Myocyte (in vitro differentiated cells): ENCODE data around the gene GPR17. TPM values are rescaled to one million over a fixed set of nuclear protein-coding genes. Genes with fewer than 3 reads are reported as not detected.

Experiments
- DNase-seq: peaks from one replicate; pipeline ENCODE4 v3.0.0-alpha.2; 2012; ENCODE audit warnings: low read depth
- total RNA-seq: library from RNA; depleted of rRNA; stranded (reverse); fragments of >200 nt; gene quantifications from 2 replicates; pipeline ENCODE4 v1.2.3, GENCODE V29; 2014

Gene GPR17
- total RNA-seq, 1 donor from 2014 or later, result not detected

DNA sequence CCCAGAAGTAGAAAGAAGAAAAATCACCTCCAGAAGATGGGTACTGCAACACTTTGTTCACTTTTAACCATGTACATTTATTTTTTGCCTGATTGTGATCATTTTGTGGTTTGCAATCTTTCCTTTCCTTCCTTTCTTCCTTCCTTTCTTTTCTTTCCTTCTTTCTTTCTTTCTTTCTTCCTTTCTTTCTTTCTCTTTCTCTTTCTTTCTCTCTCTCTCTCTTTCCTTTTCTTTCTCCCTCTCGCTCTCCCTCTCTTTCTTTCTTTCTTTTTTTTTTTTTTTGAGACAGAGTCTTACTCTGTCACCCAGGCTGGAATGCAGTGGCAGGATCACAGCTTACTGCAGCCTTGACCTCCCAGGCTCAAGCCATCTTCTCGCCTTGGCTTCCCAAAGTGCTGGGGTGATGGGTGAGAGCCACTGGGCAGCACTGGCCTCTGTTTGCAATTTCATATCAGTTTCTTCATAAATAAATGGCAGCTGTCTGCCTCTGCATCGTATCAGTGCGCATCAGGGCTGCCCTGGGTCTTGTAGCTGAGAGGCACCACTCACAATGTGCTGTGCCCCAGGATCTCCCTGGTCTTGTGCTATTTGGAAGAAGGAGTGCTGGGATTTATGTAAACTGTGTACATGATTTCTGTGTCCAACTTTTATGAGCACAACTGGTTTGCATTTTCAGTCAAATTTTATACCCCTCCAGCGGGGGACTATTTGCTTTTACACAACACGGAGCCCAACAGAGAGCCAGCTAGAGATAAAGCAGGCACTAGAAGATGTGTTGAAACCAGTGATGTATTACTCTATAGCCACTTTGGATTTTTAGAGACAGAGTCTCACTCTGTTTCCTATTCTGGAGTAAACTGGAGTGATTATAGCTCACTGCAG is 36.3 kb downstream of the GPR17 start:
- no peak for DNase-seq

DNA sequence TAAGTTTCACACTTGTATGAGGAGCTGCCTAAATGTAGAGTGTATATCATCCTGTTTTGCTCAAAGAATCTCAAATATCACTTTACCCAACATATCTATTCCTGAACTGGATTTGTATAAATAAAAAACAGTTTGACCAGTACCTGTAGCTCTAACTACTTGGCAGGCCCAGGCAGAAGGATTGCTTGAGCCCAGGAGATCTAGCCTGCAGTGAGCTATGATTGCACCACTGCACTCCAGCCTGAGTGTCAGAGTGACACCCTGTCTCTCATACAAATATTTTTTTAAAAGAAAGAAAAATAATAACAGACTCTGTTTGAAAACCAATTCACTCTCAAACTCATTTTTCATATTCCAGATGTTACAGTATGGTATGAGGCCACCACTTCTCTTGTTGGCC is 37.1 kb downstream of the GPR17 start:
- no peak for DNase-seq

DNA sequence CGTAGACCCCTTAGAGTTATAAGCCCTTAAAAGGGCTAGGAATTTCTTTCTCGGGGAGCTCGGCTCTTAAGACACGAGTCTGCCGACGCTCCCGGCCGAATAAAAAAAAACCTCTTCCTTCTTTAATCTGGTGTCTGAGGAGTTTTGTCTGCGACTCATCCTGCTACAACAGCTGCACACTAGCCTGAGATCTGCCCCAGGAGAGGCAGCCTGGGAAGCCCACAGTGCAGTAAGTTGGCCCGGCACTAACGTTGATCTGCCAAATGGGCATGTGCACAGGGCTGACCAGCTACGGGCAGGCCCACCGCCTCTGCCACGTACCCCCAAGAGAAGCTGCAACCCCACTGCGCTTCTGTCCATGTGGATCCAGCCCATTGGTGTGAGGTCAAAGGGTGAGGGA is 37.8 kb downstream of the GPR17 start:
- DNase-seq, result peak; percentile 71

DNA sequence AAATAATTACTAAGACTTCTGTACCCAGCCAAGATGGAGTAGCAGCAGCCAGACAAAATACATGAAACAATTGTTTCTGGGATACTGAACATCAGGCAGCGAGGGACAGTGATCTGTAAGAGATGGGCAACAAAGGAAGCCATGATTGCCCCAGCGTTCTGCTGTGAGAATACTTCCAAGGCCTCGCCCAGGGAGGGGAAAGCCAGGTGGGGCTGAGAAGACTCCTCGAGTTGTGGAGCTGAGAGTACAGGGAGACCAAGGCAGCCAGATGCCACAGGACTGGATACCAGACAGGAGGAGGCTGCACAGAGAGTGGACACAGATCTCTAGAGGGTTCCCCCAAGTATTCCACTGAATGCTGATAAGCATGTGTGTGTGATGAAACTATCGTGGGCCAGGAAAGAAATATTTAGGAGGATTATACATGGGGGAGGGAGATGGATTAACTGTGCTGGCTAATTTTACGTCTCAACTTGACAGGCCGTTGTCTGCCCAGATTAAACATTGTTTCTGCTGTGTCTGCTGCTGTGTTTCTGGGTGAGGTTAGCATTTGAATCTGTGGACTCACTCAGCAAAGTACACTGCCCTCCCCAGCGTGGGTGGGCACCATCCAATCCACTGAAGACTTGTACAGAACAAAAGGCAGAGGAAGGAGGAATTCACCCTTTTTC is 39.6 kb downstream of the GPR17 start:
- no peak for DNase-seq

DNA sequence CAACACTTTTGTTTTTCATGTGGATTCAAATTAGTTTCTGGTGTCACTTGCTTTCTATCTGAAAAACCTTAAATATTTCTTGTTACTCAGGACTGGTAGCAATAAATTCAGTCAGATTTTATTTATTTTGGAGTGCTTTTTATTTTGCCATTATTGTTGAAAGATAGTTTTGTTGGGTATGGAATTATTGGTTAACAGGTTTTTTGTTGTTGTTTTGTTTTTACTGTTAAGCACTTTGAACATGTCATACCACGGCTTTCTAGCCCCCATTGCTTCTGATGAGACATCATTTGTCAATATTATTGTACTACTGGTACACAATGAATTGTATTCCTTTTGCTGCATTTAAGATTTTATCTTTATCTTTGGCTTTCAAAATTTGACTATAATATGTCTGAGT is 42.5 kb downstream of the GPR17 start:
- DNase-seq, result no peak

DNA sequence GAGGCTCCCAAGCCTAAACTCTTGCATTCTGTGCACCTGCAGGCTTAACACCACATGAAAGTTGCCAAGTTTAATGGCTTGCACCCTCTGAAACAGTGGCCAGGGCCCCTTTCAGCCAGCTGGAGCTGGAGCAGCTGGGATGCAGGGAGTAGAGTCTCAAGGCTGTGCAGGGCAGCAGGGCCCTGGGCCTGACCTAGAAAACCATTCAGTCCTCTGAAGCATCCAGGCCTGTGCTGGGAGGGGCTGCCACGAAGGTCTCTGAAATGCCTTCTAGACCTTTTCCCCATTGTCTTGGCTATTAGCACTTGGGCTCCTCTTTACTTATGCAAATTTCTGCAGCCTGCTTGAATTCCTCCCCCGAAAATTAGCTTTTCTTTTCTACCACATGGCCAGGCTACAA is 44.7 kb downstream of the GPR17 start:
- DNase-seq, result no peak

DNA sequence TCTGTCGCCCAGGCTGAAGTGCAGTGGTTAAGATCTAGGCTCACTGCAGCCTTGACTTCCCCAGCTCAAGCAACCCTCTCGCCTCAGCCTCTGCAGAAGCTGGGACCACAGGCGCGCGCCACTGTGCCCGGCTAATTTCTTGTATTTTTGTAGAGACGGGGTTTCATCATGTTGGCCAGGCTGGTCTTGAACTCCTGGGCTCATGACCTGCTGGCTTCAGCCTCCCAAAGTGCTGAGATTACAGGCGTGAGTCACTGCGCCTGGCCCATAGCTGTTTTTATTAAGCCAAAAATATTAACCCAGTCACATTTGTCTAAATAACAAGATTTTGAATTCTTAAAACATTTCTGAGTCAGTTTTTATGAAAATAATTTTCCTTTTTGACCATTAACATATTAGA is 49.0 kb downstream of the GPR17 start:
- no peak for DNase-seq

DNA sequence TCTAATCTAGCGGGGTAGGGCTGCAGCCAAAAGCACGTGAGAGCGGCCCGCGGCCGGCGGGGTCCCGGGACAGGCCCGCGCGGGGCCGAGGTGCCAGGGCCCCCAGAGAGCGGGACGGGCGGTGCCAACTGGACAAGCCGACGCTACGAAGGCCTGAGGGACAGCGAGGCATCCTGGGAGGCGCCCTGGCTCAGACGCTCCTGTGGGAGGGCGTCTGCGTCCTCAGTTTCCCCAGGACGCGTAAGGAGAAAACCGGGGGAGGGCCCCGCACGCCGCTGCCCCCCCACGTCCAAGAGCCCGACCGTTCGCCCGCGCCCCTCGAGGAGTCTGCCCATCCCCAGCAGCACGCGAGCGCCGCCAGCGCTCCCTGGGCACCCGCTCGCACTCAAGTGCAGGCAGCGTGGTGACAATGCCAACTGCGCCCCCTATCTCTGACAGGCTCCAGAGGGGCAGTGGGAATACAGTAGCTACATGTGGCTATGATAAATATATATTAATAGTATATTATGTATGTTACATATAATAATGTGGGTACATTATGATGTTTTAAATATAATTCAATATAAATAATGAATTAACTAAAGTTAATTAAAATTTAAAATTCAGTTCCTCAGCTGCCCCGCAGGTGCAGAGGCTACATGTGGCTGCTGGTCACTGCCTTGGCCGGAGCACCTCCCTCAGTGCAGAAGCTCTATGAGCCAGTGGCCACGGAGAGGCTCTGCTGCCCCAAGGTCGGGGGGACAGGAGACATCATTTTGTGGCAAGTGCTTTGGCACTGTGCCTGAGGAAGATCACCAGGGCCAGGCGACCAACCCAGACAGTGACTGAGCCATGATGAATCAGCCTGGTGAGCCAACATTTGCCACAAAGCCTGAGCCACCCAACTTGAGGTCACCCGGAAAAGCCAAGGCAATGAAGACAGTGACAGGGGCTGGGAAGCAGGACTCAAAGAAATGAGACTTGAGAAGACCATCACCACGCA is 49.8 kb downstream of the GPR17 start:
- peak; percentile 93 for DNase-seq

DNA sequence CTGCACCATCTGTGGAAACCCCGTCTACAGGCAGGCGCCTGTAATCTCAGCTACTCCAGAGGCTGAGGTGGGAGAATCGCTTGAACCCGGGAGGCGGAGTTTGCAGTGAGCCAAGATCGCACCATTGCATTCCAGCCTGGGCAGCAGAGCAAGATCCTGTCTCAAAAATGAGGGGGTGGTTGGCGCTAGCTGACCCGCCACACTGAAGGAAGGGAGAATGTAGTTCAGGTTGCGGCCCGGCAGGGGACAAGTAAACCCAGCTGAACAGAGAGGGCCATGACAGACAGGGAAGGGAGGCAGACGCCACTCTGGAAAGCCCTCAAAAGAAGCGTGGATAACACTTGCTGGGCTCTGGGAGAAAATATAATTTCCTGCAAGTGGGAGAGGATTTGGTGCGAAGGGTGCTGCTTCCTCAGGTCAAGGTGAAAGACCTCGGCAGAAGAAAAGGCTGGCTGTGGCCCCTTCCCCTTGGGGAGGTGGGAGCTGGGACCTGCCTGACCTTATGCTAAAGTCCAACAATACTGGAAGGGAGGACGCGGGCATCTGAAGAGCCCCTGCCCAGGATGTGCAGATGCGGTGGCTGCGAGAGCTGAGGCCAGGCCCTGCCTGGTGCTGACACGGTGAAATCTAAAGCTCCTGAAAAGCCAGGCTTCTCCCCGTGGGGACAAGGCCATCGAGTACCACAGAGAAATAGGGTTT is 51.7 kb downstream of the GPR17 start:
- DNase-seq, result no peak

DNA sequence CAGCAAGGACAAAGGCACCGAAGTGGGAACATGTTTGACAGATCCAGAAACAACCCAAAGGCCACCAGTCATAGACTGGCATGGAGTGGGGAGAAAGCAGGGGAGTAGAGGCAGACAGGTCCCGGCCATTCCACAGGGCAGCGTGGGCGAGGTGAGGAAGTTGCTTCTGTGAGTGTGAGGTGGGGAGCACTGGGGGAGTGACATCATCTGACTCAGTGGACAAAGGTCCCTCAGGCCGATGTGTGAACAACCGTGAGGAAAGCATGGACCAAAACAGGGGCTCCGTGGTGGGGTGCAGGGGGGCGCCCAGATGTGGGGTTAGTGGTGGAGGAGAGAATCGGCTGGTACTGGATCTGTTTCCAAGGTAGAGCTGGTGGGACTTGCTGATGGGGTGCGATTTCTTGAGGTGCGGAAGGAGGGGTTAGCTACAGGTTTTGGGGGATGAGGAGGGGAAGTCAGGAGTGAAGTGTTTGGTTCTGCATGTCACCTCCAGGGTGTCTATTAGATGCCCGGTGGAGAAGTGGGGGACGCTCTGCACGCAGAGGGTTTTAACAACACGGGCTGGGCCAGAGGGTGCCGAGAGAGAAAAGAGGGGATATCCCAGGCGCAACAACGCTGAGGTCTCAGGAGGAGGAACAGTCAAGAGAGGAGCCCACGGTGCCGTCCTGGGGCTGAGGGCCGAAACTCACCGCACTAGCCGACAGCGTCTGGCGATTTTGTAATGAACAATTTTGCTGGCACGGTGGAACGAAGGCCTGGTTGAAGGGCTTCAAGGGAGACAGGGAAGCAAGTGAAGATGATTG is 52.8 kb downstream of the GPR17 start:
- no peak for DNase-seq

DNA sequence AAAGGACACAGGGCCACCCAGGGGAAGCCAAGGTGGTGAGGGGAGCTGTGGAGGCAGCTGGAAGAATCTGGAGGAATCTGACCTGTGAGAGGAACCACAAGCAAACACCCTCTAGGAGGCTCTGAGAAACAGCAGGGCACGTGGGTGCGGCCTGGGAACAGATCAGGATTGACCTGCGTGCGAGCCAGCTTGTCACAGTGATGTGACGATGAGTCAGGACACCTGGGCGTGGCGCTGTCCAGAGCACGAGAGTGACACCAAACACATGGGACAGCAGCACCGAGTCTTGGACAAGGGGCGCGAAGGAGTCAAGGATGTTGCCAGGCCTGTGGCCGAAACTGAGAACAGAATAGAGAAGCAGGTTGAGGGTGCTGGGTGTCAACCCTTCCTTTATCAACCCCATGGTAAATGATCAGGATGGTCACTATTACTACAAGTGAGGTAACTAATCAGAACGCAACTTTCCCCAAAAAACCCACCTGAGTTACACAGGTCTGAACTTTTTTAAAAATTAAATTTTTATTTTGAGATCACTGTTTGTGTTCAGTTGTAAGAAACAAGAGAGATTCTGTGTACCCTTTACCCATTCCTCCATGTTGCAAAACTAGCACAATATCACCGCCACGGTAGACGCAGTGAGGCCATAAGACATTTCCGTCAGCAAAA is 54.7 kb downstream of the GPR17 start:
- peak; percentile 59 for DNase-seq

DNA sequence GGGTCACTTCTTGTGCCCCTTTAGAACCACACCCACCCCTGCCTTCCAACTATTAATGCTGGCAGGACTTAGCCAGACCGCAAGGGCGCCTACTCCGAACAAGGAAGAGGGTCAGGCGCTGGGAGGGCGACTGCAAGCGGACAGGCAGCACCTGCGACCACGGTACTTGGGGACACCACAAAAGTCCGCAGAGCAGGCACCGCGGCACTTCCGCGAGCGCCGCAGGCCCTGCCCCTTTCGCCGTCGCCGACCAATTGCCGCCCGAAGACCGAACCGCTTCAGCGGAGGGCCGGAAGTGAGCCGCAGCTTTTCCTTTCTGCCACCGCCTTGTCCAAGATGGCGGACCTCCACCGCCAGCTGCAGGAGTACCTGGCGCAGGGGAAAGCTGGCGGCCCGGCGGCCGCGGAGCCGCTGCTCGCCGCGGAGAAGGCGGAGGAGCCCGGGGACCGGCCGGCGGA is 55.3 kb downstream of the GPR17 start, which contains the start of gene SFT2D3:
TSS of gene SFT2D3 (plus strand) at position 305 of the 458 bp plus-strand sequence. CDS start at position 337, 32 bp downstream.
- peak; percentile 92 for DNase-seq

DNA sequence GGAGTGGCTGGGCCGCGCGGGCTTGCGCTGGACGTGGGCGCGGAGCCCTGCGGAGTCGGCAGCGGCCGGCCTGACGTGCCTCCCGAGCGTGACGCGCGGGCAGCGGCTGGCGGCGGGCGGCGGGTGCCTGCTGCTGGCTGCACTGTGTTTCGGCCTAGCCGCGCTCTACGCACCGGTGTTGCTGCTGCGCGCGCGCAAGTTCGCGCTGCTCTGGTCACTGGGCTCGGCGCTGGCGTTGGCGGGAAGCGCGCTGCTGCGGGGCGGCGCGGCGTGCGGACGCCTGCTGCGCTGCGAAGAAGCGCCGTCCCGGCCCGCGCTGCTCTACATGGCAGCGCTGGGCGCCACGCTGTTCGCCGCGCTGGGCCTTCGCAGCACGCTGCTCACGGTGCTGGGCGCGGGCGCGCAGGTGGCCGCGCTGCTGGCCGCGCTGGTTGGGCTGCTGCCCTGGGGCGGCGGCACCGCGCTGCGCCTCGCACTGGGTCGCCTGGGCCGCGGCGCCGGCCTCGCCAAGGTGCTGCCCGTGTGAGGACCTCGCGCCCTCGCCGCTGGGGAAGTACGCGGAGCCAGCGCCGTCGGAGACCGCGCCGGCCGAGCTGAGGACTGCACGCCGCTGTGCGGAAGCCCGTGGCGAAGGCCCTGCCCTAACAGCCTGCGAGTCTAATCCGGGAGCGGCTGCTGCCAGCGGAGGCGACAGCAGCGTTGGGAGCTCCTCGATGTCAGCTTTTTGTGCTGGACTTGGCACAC is 55.9 kb downstream of the GPR17 start:
- DNase-seq, result peak; percentile 78

Other genes starting within 250 kb of the GPR17 start
- not detected in 2 replicates for gene PROC, start 227.7 kb upstream of the GPR17 start, total RNA-seq
- 56.3 and 71.7 TPM in 2 replicates for gene IWS1, start 119.7 kb upstream of the GPR17 start, total RNA-seq
- 0.16 TPM in 1 of 2 replicates, not detected in the other for gene MYO7B, start 110.5 kb upstream of the GPR17 start, total RNA-seq
- gene LIMS2, start 29.4 kb downstream of the GPR17 start, total RNA-seq, result 6.9 and 8.8 TPM in 2 replicates
- 8.3 and 10.5 TPM in 2 replicates for gene SFT2D3, start 55.3 kb downstream of the GPR17 start, total RNA-seq
- gene WDR33, start 165.0 kb downstream of the GPR17 start, total RNA-seq, result 22.9 and 28.8 TPM in 2 replicates
- 21.7 and 25.8 TPM in 2 replicates for gene POLR2D, start 212.0 kb downstream of the GPR17 start, total RNA-seq
- gene AMMECR1L, start 239.8 kb downstream of the GPR17 start, total RNA-seq, result 10.2 and 10.3 TPM in 2 replicates